HepG2 (cell line): ENCODE results near the gene LRRC73. TPM values are rescaled to one million over a fixed set of nuclear protein-coding genes. Genes with fewer than 3 reads are reported as not detected.

Experiments
- ATAC-seq: fragments of 200-7000 bp; cut with Tn5 transposase; 3 replicates; pipeline ENCODE4 v1.9.1; 2020; ENCODE audit warnings: mild to moderate bottlenecking, moderate library complexity
- BruUV-seq: library from RNA; stranded (reverse); fragments of 400-500 nt; replicated peaks from 2 replicates; lab custom pipeline; 2021; lab: Mats Ljungman, UMichigan
- CTCF ChIA-PET: fragments of 300-600 bp; formaldehyde crosslinking; extraction: SDS; loops from one replicate; lab custom pipeline; 2021; ENCODE audit warnings: low total read pairs, inconsistent platforms, low intra/inter-chr PET ratio; lab: Yijun Ruan, JAX
- POLR2A ChIA-PET: fragments of 350-600 bp; sonication (Branson Sonifier 250); formaldehyde crosslinking; loops from one replicate; lab custom pipeline; 2020; ENCODE audit warnings: antibody characterized with exemption, inconsistent platforms; lab: Yijun Ruan, JAX
- DNase-seq: peaks from one replicate; pipeline ENCODE4 v3.0.0-alpha.2; 2015; ENCODE audit warnings: low spot score
- FAIRE-seq: peaks from 3 replicates; lab custom pipeline; 2011; peaks lifted over from hg19 to GRCh38; lab: Jason Lieb, UNC
- H2AFZ ChIP-seq: one replicate; pipeline ENCODE4 v1.6.1; 2011; ENCODE audit warnings: low read length, inconsistent platforms
- H3K27ac ChIP-seq: fragments of 300-600 bp; 3 replicates; pipeline ENCODE4 v1.8.0; 2011; ENCODE audit warnings: mixed run types, mild to moderate bottlenecking, mixed read lengths, low read length, inconsistent platforms; ENCODE audit not compliant: insufficient read depth; ENCODE audit errors: extremely low read length
- H3K27me3 ChIP-seq, 2 experiments: fragments of 200-600 bp in 1 of 2; 2 replicates in 1 of 2; 3 replicates in 1 of 2; pipeline versions ENCODE4 v1.6.0 to v1.8.0; 2011; ENCODE audit warnings: low read length in 2 of 2, mild to moderate bottlenecking in 2 of 2, moderate library complexity in 2 of 2, inconsistent platforms in 1 of 2; ENCODE audit not compliant: insufficient read depth in 2 of 2, control insufficient read depth in 1 of 2
- H3K36me3 ChIP-seq, 2 experiments: fragments of 200-600 bp in 1 of 2; replicated peaks in 1 of 2; 2 replicates in 1 of 2; 3 replicates in 1 of 2; pipeline versions ENCODE4 v1.5.1 to v1.8.0; 2011; ENCODE audit warnings: low read length in 2 of 2, inconsistent platforms in 1 of 2; ENCODE audit not compliant: insufficient read depth in 2 of 2, control insufficient read depth in 1 of 2
- H3K4me1 ChIP-seq: 2 replicates; pipeline ENCODE4 v1.5.1; 2012; ENCODE audit warnings: low read length, inconsistent platforms; ENCODE audit not compliant: insufficient read depth
- H3K4me2 ChIP-seq: 2 replicates; pipeline ENCODE4 v1.6.0; 2011; ENCODE audit warnings: low read depth, low read length, inconsistent platforms
- H3K4me3 ChIP-seq, 3 experiments: fragments of 200-600 bp in 1 of 3; sonication (generic), shearing (Covaris generic) in 1 of 3; replicated peaks in 1 of 3; 2 replicates each; pipeline ENCODE4 v1.5.1; 2011 to 2016; ENCODE audit warnings: low read length in 3 of 3, inconsistent platforms in 2 of 3, low read depth in 2 of 3, mild to moderate bottlenecking in 2 of 3, control low read depth in 1 of 3, mixed read lengths in 1 of 3; ENCODE audit not compliant: insufficient read depth in 1 of 3
- H3K79me2 ChIP-seq: one replicate; pipeline ENCODE4 v1.6.1; 2011; ENCODE audit warnings: low read length, inconsistent platforms; ENCODE audit not compliant: insufficient read depth
- H3K9ac ChIP-seq: 2 replicates; pipeline ENCODE4 v1.6.0; 2011; ENCODE audit warnings: mild to moderate bottlenecking, low read depth, low read length, inconsistent platforms; ENCODE audit not compliant: insufficient read depth
- H3K9me3 ChIP-seq: 2 replicates; pipeline ENCODE4 v1.5.1; 2012; ENCODE audit warnings: mild to moderate bottlenecking, low read length
- H4K20me1 ChIP-seq: 2 replicates; pipeline ENCODE4 v1.6.0; 2011; ENCODE audit warnings: inconsistent platforms, mild to moderate bottlenecking, low read length, moderate library complexity; ENCODE audit not compliant: insufficient read depth
- AGO2 ChIP-seq: fragments of 200-400 bp; formaldehyde crosslinking; optimal IDR thresholded peaks from 2 replicates; pipeline ENCODE3; 2017; ENCODE audit warnings: mild to moderate bottlenecking, low read depth, low read length, moderate library complexity
- MTF1 ChIP-seq: sonication (generic); formaldehyde crosslinking; IDR thresholded peaks from 2 replicates; pipeline ENCODE4 v1.5.0; 2020; ENCODE audit warnings: missing genetic modification reagents
- ZFP36L1 ChIP-seq: sonication (generic); formaldehyde crosslinking; IDR thresholded peaks from 2 replicates; pipeline ENCODE4 v1.8.0; 2022; ENCODE audit warnings: mild to moderate bottlenecking, missing genetic modification reagents, moderate library complexity
- WGBS: methylation state at CpG from one replicate; pipeline ENCODE4 v1.1.6; 2017; ENCODE audit warnings: low lambda C conversion rate; 5-methylcytosine and 5-hydroxymethylcytosine counted together
- in situ Hi-C: cut with HindIII; loops from 2 replicates; pipeline ENCODE4 v1.10.0; 2017; ENCODE audit warnings: low pct_unique_long_range_greater_than_20kb; ENCODE audit not compliant: extremely low pct_ligation_motif_present
- intact Hi-C: fragments of 100-400 bp; cut with micrococcal nuclease; formaldehyde crosslinking; loops from one replicate; pipeline ENCODE4 v1.10.0; 2022; ENCODE audit not compliant: unreplicated experiment
- polyA plus RNA-seq, 8 experiments: library from polyadenylated mRNA; depleted of rRNA in 3 of 8; stranded (reverse) in 7 of 8; unstranded in 1 of 8; fragments of >200 nt; fragmentation: Illumina TruSeq in 4 of 8; extraction: Trizol in 4 of 8; gene quantifications; 2 replicates each; pipeline versions ENCODE4 v1.2.1 to v1.2.3, GENCODE V29; 2011 to 2016; ENCODE audit warnings: low read depth in 4 of 8, missing spikeins in 1 of 8, mixed read lengths in 1 of 8; ENCODE audit not compliant: insufficient read depth in 1 of 8
- total RNA-seq, 5 experiments: library from RNA; depleted of rRNA; stranded (reverse); fragments of >200 nt; fragmentation: Illumina TruSeq; extraction: Trizol; gene quantifications; 2 replicates each; pipeline ENCODE4 v1.2.3, GENCODE V29; 2016; ENCODE audit warnings: low read depth in 1 of 5
- TF ChIP-seq, protein P1 (sequence below), 2 experiments: sonication (generic) in 1 of 2; formaldehyde crosslinking in 1 of 2; IDR thresholded peaks; 2 replicates each; pipeline versions ENCODE4 v1.5.1 to v1.6.1; 2011 to 2020; ENCODE audit warnings: borderline replicate concordance in 1 of 2, low read depth in 1 of 2, low read length in 1 of 2, mild to moderate bottlenecking in 1 of 2, missing genetic modification reagents in 1 of 2, moderate library complexity in 1 of 2
- TF ChIP-seq, protein P2 (sequence below): sonication (generic); formaldehyde crosslinking; conservative IDR thresholded peaks from 2 replicates; pipeline ENCODE4 v1.8.0; 2022; ENCODE audit warnings: low read depth, missing genetic modification reagents

Gene LRRC73
- total and polyA plus RNA-seq, 2 of the 13 experiments (the other 11 are each of a cell fraction or from before 2014, with no cell fraction given), result 0.11 to 0.12 TPM

DNA sequence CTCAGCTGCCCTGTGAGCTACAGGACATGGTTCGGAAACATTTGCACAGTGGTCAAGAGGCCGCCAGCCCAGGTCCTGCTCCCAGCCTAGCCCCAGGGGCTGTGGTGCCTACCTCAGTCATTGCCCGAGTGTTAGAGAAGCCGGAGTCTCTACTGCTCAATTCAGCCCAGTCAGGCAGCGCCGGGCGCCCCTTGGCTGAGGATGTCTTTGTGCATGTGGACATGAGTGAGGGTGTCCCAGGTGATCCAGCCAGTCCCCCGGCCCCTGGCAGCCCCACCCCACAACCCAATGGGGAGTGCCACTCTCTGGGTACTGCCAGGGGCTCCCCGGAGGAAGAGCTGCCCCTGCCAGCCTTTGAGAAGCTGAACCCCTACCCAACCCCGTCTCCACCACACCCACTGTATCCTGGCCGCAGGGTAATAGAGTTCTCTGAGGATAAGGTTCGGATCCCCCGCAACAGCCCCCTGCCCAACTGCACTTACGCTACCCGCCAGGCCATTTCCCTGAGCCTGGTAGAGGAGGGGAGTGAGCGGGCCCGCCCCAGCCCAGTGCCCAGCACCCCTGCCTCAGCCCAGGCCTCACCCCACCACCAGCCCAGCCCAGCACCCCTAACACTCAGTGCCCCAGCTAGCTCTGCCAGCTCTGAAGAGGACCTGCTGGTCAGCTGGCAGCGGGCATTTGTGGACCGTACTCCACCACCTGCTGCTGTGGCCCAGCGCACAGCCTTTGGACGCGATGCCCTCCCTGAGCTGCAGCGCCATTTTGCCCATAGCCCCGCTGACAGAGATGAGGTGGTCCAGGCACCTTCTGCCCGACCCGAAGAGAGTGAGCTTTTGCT is 5.2 kb downstream of the LRRC73 start:
- TF ChIP-seq, protein P1, sequence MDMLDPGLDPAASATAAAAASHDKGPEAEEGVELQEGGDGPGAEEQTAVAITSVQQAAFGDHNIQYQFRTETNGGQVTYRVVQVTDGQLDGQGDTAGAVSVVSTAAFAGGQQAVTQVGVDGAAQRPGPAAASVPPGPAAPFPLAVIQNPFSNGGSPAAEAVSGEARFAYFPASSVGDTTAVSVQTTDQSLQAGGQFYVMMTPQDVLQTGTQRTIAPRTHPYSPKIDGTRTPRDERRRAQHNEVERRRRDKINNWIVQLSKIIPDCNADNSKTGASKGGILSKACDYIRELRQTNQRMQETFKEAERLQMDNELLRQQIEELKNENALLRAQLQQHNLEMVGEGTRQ (IDR thresholded peaks at IDR 0.05; ENCODE audit: low read depth, low read length), result no peak
- TF ChIP-seq, protein P1 (CRISPR knock-in tag; IDR thresholded peaks at IDR 0.05; ENCODE audit: borderline replicate concordance), result no peak
- peak; percentile 71 for TF ChIP-seq AGO2
- TF ChIP-seq, protein P2, sequence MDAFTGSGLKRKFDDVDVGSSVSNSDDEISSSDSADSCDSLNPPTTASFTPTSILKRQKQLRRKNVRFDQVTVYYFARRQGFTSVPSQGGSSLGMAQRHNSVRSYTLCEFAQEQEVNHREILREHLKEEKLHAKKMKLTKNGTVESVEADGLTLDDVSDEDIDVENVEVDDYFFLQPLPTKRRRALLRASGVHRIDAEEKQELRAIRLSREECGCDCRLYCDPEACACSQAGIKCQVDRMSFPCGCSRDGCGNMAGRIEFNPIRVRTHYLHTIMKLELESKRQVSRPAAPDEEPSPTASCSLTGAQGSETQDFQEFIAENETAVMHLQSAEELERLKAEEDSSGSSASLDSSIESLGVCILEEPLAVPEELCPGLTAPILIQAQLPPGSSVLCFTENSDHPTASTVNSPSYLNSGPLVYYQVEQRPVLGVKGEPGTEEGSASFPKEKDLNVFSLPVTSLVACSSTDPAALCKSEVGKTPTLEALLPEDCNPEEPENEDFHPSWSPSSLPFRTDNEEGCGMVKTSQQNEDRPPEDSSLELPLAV, result no peak
- TF ChIP-seq MTF1 (CRISPR knock-in tag), result no peak
- no peak for TF ChIP-seq ZFP36L1 (CRISPR knock-in tag)
- Histone ChIP-seq H3K79me2 (no peaks in the 10 kb centered on the region), H3K9me3 (no peaks in the 10 kb centered on the region), H3K4me2 (no peak overlapping the region), H3K36me3 (peaks cover 32 to 43% of the 10 kb centered on the region in 2 experiments), H2AFZ (no peak overlapping the region), H3K4me3 (no peak overlapping the region), H3K9ac (no peak overlapping the region), H3K27ac (no peak overlapping the region), H3K4me1 (peaks cover 43% of the 10 kb centered on the region), H4K20me1 (no peaks in the 10 kb centered on the region), H3K27me3 (peaks cover 3 to 7% of the 10 kb centered on the region in 2 experiments; a peak in 4 of 5 replicates)
- no TSS peak for BruUV-seq
- CTCF ChIA-PET, result interaction anchor here (1.1 to 3.0 kb wide), 2 partner anchors 9 to 50 kb away, joined by 3 to 39 read pairs; partner anchors contain the start of gene DLK2
- no peak for DNase-seq
- FAIRE-seq, result no peak
- POLR2A ChIA-PET, result interaction anchor here (0.5 to 2.7 kb wide), 6 partner anchors 9 to 136 kb away, joined by 3 to 18 read pairs (median 8); partner anchors contain the start of genes GTPBP2 and ZNF318
- in situ Hi-C loops (no loop called here), intact Hi-C loops (loop anchor here (5.0 kb wide), 2 partner anchors 118 to 243 kb away; no protein-coding TSS in a partner anchor)
- no peak for ATAC-seq
- 92% methylated on average over 19 of the region's 26 CpGs for WGBS
